Neural cell (in vitro differentiated cells): ENCODE results near the gene IP6K3. TPM values are rescaled to one million over a fixed set of nuclear protein-coding genes. Genes with fewer than 3 reads are reported as not detected.

Experiments
- H2AFZ ChIP-seq: fragments of 200-600, 300-800 bp; sonication (generic), shearing (Covaris generic); 2 replicates; pipeline ENCODE4 v1.6.0; 2014; ENCODE audit warnings: low read depth, mild to moderate bottlenecking, antibody characterized with exemption, low read length, moderate library complexity
- H3F3A ChIP-seq: fragments of 200-600 bp; shearing (Covaris generic); 2 replicates; pipeline ENCODE4 v1.6.1; 2016; ENCODE audit warnings: mild to moderate bottlenecking, moderate library complexity, mixed read lengths, antibody characterized with exemption, low read length; ENCODE audit not compliant: insufficient read depth, poor library complexity, severe bottlenecking
- H3K27ac ChIP-seq: fragments of 200-600, 300-800 bp; sonication (generic), shearing (Covaris generic); 2 replicates; pipeline ENCODE4 v1.5.1; 2014; ENCODE audit warnings: mild to moderate bottlenecking, low read length, moderate library complexity
- H3K27me3 ChIP-seq: fragments of 300-800, 200-600 bp; sonication (generic), shearing (Covaris generic); 2 replicates; pipeline ENCODE4 v1.6.0; 2014; ENCODE audit warnings: mild to moderate bottlenecking, low read depth, low read length, moderate library complexity; ENCODE audit not compliant: insufficient read depth
- H3K36me3 ChIP-seq: fragments of 300-800, 200-600 bp; sonication (generic), shearing (Covaris generic); 2 replicates; pipeline ENCODE4 v1.5.1; 2014; ENCODE audit warnings: mild to moderate bottlenecking, antibody characterized with exemption, low read length, moderate library complexity; ENCODE audit not compliant: insufficient read depth
- H3K4me2 ChIP-seq: fragments of 300-800, 200-600 bp; sonication (generic), shearing (Covaris generic); 2 replicates; pipeline ENCODE4 v1.6.0; 2014; ENCODE audit warnings: mild to moderate bottlenecking, low read length
- H3K4me3 ChIP-seq: fragments of 300-800, 200-600 bp; sonication (generic), shearing (Covaris generic); 2 replicates; pipeline ENCODE4 v1.5.1; 2014; ENCODE audit warnings: mild to moderate bottlenecking, low read length, moderate library complexity
- H3K79me2 ChIP-seq: fragments of 200-600 bp; shearing (Covaris generic); replicated peaks from 2 replicates; pipeline ENCODE4 v1.6.0; 2014; ENCODE audit warnings: mild to moderate bottlenecking, low read length, moderate library complexity; ENCODE audit not compliant: insufficient read depth
- H3K9ac ChIP-seq: fragments of 300-800, 200-600 bp; sonication (generic), shearing (Covaris generic); 2 replicates; pipeline ENCODE4 v1.6.1; 2016; ENCODE audit warnings: mild to moderate bottlenecking, low read length, mixed read lengths
- H3K9me2 ChIP-seq: fragments of 200-600 bp; shearing (Covaris generic); 2 replicates; pipeline ENCODE4 v1.6.1; 2016; ENCODE audit warnings: mild to moderate bottlenecking, low read length, mixed read lengths; ENCODE audit not compliant: insufficient read depth
- H3K9me3 ChIP-seq: fragments of 200-600, 300-800 bp; sonication (generic), shearing (Covaris generic); 2 replicates; pipeline ENCODE4 v1.6.1; 2016; ENCODE audit warnings: mild to moderate bottlenecking, mixed run types, low read length, moderate library complexity, mixed read lengths
- H4K20me1 ChIP-seq: fragments of 200-600 bp; shearing (Covaris generic); 2 replicates; pipeline ENCODE4 v1.6.1; 2016; ENCODE audit warnings: mild to moderate bottlenecking, mixed run types; ENCODE audit not compliant: insufficient read depth
- EP300 ChIP-seq: fragments of 450-650 bp; conservative IDR thresholded peaks from 2 replicates; pipeline ENCODE4 v1.6.1; 2014; ENCODE audit warnings: antibody characterized with exemption, mild to moderate bottlenecking, moderate library complexity; ENCODE audit not compliant: poor library complexity, severe bottlenecking
- EZH2 ChIP-seq: fragments of 200-600, 300-800 bp; shearing (Covaris generic), sonication (generic); IDR thresholded peaks from 2 replicates; pipeline ENCODE4 v1.6.1; 2014; ENCODE audit warnings: antibody characterized with exemption, low read length, borderline replicate concordance, mild to moderate bottlenecking; ENCODE audit not compliant: insufficient read depth, poor library complexity, severe bottlenecking
- MXI1 ChIP-seq: fragments of 450-650 bp; conservative IDR thresholded peaks from 2 replicates; pipeline ENCODE4 v1.6.1; 2014; ENCODE audit warnings: antibody characterized with exemption, mild to moderate bottlenecking; ENCODE audit not compliant: poor library complexity, severe bottlenecking
- POLR2AphosphoS5 ChIP-seq: IDR thresholded peaks from 2 replicates; pipeline ENCODE4 v1.6.1; 2012
- RAD21 ChIP-seq: fragments of 450-650 bp; conservative IDR thresholded peaks from 2 replicates; pipeline ENCODE4 v1.6.1; 2014; ENCODE audit warnings: antibody characterized with exemption, mild to moderate bottlenecking, moderate library complexity
- SMC3 ChIP-seq: fragments of 450-650 bp; conservative IDR thresholded peaks from 2 replicates; pipeline ENCODE4 v1.6.1; 2014; ENCODE audit warnings: antibody characterized with exemption, mild to moderate bottlenecking, moderate library complexity; ENCODE audit not compliant: poor library complexity
- TAF1 ChIP-seq: IDR thresholded peaks from 2 replicates; pipeline ENCODE4 v1.6.1; 2012; ENCODE audit warnings: low read depth
- polyA plus RNA-seq: library from polyadenylated mRNA; depleted of rRNA; stranded (reverse); fragments of >200 nt; gene quantifications from 2 replicates; pipeline ENCODE4 v1.2.3, GENCODE V29; 2014
- TF ChIP-seq, protein P1 (sequence below): fragments of 450-650 bp; IDR thresholded peaks from 2 replicates; pipeline ENCODE4 v1.5.1; 2014; ENCODE audit warnings: antibody characterized with exemption, mild to moderate bottlenecking, moderate library complexity; ENCODE audit not compliant: poor library complexity, severe bottlenecking
- TF ChIP-seq, protein P2 (sequence below): IDR thresholded peaks from 2 replicates; pipeline ENCODE4 v1.6.1; 2012; ENCODE audit warnings: borderline replicate concordance

The IP6K3 gene
- polyA plus RNA-seq, 1 donor from 2014 or later: not detected

DNA sequence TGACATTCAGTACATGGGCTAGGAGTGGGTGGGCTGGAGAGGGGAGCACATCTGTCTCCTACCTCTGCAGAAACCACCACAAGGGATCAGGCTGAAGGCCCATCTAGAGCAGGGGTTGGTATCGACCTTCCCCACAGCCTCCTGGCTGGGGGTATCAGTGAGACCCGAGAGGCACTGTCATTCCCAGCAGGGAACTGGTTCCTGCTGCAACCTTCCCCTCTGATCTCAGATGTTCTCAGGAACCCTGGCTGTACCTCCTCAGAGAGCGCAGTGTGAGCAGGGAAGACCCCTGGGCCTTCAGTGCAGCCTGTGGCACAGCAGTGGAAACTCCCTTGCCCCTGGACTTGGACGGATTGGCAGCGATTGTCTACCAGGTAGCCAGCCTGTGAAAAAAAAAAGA, 7.8 kb downstream of the IP6K3 start:
- Histone ChIP-seq H3K79me2 (no peaks in the 10 kb centered on the region), H4K20me1 (no peaks in the 10 kb centered on the region), H3K4me2 (no peak overlapping the region), H3K9me3 (no peaks in the 10 kb centered on the region), H3K27ac (no peak overlapping the region), H3F3A (no peaks in the 10 kb centered on the region), H2AFZ (no peak overlapping the region), H3K9me2 (no peaks in the 10 kb centered on the region), H3K9ac (no peak overlapping the region), H3K27me3 (no peaks in the 10 kb centered on the region), H3K36me3 (no peaks in the 10 kb centered on the region), H3K4me3 (no peak overlapping the region)
- no peak for TF ChIP-seq SMC3
- no peak for TF ChIP-seq EZH2
- no peak for TF ChIP-seq MXI1
- no peak for TF ChIP-seq TAF1
- TF ChIP-seq, protein P1, sequence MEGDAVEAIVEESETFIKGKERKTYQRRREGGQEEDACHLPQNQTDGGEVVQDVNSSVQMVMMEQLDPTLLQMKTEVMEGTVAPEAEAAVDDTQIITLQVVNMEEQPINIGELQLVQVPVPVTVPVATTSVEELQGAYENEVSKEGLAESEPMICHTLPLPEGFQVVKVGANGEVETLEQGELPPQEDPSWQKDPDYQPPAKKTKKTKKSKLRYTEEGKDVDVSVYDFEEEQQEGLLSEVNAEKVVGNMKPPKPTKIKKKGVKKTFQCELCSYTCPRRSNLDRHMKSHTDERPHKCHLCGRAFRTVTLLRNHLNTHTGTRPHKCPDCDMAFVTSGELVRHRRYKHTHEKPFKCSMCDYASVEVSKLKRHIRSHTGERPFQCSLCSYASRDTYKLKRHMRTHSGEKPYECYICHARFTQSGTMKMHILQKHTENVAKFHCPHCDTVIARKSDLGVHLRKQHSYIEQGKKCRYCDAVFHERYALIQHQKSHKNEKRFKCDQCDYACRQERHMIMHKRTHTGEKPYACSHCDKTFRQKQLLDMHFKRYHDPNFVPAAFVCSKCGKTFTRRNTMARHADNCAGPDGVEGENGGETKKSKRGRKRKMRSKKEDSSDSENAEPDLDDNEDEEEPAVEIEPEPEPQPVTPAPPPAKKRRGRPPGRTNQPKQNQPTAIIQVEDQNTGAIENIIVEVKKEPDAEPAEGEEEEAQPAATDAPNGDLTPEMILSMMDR: no peak
- no peak for TF ChIP-seq POLR2AphosphoS5

DNA sequence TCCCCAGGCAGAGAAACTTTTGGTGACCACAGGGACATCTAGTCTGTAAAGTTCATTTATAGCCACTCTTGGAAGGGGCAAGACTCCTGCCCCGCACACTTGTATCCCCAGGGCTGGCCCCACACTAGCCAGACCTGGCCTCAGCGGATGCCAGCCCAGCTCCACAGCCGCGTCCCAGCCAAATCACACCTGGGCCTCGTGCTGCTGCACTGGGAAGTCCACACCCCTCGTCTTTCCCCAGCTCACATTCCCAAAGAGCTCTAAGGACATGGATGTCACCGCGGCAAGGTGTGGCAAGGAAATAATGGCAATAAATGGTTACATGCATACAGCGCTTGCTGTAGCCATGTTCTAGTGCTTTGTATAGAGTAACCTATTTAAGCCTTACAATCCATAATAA, 8.6 kb downstream of the IP6K3 start:
- Histone ChIP-seq H3K9me3 (no peaks in the 10 kb centered on the region), H3F3A (no peaks in the 10 kb centered on the region), H3K9ac (no peak overlapping the region), H3K9me2 (no peaks in the 10 kb centered on the region), H3K36me3 (no peaks in the 10 kb centered on the region), H3K27me3 (no peaks in the 10 kb centered on the region), H3K4me3 (no peak overlapping the region), H3K4me2 (no peak overlapping the region), H2AFZ (no peak overlapping the region), H3K27ac (no peak overlapping the region), H4K20me1 (no peaks in the 10 kb centered on the region), H3K79me2 (no peaks in the 10 kb centered on the region)
- no peak for TF ChIP-seq EZH2
- no peak for TF ChIP-seq SMC3
- TF ChIP-seq, protein P2, sequence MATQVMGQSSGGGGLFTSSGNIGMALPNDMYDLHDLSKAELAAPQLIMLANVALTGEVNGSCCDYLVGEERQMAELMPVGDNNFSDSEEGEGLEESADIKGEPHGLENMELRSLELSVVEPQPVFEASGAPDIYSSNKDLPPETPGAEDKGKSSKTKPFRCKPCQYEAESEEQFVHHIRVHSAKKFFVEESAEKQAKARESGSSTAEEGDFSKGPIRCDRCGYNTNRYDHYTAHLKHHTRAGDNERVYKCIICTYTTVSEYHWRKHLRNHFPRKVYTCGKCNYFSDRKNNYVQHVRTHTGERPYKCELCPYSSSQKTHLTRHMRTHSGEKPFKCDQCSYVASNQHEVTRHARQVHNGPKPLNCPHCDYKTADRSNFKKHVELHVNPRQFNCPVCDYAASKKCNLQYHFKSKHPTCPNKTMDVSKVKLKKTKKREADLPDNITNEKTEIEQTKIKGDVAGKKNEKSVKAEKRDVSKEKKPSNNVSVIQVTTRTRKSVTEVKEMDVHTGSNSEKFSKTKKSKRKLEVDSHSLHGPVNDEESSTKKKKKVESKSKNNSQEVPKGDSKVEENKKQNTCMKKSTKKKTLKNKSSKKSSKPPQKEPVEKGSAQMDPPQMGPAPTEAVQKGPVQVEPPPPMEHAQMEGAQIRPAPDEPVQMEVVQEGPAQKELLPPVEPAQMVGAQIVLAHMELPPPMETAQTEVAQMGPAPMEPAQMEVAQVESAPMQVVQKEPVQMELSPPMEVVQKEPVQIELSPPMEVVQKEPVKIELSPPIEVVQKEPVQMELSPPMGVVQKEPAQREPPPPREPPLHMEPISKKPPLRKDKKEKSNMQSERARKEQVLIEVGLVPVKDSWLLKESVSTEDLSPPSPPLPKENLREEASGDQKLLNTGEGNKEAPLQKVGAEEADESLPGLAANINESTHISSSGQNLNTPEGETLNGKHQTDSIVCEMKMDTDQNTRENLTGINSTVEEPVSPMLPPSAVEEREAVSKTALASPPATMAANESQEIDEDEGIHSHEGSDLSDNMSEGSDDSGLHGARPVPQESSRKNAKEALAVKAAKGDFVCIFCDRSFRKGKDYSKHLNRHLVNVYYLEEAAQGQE: no peak
- TF ChIP-seq, protein P1: no peak
- no peak for TF ChIP-seq EP300
- TF ChIP-seq TAF1: no peak
- TF ChIP-seq POLR2AphosphoS5: no peak
- TF ChIP-seq RAD21: no peak
- TF ChIP-seq MXI1: no peak
